NCI-H2107 treated with DMSO at 0.1 percent for 48 hours (cell line): ENCODE data around the gene SYT17.

Experiments used
- DNase-seq: peaks from one replicate; lab custom pipeline; 2025; ENCODE audit not compliant: unreplicated experiment; lab: John Stamatoyannopoulos, UW

The SYT17 gene

DNA sequence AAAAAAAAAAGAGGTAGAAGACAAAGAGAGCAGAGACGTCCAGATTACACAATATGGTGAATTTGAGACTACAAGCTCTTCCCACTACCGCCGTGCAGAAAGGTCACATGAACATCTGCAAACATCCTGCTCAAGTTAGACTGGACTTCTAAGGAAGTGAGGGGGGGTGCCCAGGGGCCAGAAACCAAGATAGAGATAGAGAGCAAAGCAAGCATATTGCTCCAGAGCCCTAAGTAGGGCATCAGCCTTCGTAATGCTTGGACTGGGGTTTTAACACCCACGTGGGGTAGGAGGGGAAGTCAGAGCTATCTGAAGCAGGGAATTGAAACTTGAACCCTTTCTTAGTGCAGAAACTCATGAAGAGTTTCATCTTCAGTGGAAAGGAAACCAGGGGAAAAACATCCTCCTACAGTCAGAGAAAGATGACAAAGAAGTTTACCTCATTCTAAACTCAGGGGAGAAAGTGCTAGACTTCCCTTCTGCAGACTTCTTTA lies 126.2 kb downstream of the SYT17 start:
- no peak for DNase-seq

DNA sequence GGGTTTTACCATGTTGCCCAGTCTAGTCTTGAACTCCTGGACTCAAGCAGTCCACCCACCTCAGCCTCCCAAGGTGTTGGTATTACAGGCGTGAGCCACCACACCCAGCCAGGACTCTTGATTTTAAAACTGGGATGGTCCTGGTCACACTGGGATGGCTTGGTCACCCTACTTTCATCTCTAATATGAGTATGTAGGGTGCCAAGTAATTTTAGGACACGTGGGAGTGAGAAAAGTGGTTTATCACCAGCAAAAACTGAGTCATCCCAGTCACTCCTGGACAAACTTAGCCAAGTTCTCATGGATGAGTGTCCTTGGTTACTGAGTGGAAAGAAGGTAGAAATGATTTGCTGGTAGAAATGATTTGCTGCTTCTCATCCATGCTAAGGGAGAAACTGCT lies 127.4 kb downstream of the SYT17 start:
- DNase-seq = no peak

- DNase-seq = no peak
Measured at GRCh38 chr16:19297454-19297853, 129.4 kb downstream of the SYT17 start.

DNA sequence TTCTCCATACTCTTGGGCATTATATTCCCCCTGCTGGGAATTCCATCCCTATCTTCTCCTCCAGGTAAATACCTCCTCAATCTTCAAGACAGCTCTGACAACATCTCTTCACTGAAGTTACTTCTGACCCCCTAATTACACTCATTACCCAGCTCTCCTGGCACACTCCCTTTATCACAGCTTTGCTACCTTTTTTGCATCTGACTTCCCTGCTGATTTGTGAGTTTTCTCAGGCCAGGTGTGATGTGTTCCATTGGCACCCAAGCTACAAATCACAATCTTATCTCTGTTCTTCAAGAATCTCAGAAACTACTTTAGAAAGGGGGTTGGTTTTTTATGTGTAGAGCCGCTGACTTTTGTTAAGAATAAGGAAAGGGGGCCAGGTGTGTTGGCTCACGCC lies 131.5 kb downstream of the SYT17 start:
- DNase-seq = no peak

- no peak for DNase-seq
Measured at GRCh38 chr16:19301931-19302330, 133.9 kb downstream of the SYT17 start.

DNA sequence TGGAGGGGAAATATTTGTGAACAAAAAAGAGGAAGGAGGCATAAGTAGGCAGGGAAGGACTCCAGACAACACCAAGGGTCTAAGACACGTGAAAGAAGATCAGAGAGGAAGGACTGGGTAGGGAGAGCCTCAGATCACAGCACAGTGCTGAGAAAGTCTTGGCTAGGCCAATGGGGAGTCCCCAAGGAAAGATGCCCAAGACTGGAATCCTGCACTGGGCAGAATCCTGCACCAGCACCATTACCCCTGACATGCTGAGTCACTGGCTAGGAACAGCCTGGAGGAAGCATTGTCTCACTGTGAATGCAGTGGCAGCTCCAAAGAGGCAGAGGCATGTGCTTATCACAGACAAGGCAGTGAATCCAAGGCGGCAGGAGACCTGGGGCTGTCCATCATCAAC lies 136.7 kb downstream of the SYT17 start:
- DNase-seq = no peak

- DNase-seq = no peak
Measured at GRCh38 chr16:19305443-19305842, 137.4 kb downstream of the SYT17 start.

DNA sequence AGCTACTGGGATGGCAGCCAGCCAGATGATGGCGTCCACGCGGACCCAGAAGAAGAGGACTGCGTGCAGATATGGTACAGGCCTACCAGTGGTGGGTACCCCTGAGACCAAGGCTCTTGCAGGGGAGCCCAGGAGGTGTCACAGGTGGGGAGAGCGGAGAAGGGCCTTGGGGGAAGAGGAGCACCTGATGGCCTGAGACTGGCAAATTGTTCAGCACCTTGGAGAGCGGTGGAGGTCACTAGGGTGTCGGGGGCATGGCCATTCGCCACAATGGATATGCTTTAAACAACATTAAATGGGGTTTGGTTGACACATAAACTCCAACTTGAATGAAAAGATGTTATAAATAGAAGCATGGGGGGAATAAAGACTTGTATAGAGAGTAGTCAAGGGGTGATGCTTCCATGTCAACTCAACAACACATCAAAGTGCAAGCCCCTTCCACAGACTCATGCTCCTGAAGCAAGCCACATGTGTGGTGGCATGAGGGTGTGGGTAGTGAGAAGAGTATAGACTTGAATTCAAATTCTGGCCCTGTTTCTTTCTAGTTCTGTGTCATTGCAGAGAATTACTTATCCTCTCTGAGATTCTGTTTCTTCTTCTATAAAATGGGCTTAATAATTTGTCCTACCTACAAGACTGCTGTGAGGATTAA lies 139.7 kb downstream of the SYT17 start:
- DNase-seq = no peak

DNA sequence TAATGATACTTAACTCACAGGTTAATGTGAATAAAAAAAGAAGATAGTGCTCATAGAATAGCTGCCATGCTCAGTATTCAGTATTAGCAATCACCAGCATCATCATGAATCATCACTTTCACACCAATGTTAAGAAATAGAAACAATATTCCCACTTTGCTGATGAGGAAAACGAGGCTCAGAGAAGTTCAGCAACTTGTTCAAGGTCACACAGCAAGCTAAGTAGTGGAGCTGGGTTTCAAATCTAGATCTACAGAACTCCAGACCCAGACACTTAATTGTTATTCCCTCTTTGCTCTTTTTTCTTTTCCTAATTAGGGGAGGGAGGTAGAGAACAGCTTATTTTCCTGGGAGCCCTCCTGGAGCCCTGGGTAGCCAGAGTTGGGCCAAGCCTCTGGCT lies 140.4 kb downstream of the SYT17 start:
- DNase-seq = no peak

GRCh38 chr16:19309178-19309577 lies 141.1 kb downstream of the SYT17 start:
- DNase-seq = no peak

DNA sequence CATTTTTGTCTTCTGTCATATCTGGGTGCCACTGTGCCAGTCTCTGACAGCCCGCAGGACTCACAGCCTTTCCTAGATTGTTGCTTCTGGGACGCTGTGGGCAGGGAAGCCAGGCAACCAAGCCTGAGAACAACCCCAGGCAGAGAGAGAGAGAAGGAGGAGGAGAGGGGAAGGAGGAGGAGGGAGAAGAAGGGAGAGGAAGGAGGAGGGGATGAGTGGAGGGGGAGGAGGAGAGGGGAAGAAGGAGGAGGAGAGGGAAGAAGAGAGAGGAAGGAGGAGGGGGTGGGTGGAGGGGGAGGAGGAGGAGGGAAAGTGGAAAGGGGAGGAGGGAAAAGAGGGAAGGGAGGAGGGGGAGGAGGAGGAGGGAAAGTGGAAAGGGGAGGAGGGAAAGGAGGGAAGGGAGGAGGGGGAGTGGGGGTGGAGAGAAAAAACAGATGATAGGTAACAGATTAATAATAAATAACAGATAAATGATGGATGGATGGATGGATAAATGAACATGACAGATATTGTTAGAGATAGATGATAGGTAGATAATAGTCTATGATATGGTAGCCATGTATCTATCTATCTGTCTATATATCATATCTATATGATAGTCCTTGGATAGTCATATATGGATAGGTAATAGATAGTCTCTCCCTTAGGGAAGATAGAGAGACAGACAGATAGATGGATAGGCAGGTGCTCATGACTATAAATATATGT lies 146.8 kb downstream of the SYT17 start:
- no peak for DNase-seq

DNA sequence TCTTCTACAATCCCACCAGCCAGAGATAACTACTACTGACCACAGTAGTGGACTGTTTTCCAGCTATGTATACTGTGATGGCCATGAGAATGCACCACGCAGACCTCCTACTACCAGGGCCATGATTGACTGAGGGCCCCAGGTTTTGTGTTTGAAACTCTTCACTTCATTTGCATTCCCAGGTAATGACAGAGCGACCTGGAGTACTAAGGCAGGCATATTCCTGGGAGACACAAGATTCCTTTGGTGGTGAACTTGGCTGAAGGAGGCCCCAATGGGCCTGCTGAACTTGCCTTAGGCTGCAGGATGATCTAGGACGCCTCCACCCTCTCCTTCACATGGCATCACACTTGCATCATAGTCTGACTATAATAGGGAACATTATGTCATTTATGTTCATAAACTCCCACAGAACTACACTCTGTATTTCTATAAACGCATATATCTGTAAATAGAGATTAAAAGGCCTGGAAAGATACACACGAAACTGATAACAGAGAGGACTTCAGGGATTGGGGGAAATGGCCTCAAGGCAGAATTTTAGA lies 147.9 kb downstream of the SYT17 start:
- no peak for DNase-seq

DNA sequence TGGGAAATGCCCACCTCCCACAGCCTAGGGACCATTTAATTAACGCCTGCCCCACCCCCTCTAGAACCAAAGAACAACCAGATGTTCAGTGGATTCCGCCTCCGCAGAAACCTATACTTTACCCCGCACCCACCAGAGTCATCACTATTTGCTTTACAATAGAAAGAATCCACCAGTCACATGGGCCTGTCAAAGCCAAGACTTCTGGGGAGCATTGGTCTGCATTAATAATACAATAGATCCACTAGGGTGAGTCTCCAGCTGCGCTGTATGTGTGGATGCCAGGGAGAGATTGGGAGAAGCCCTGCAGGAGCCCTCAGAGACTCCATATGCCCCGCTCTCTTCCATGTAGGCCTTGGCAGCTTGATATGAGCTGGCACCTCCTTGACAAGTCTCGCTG lies 148.8 kb downstream of the SYT17 start:
- DNase-seq = no peak
